22Rv1 (cell line): ENCODE data around the gene HERPUD1.

Experiments used
- H3K27ac ChIP-seq: fragments of 450-650 bp; 2 replicates; pipeline ENCODE4 v1.5.1; 2017
- ZFX ChIP-seq: fragments of 450-650 bp; IDR thresholded peaks from 2 replicates; pipeline ENCODE4 v1.6.1; 2017; ENCODE audit warnings: antibody characterized with exemption, borderline replicate concordance
- TF ChIP-seq, protein P1 (sequence below): fragments of 450-650 bp; IDR thresholded peaks from 2 replicates; pipeline ENCODE4 v1.5.1; 2017; ENCODE audit warnings: mild to moderate bottlenecking

HERPUD1 gene

GRCh38 chr16:56918467-56919012 is 13.4 kb upstream of the HERPUD1 start:
- H3K27ac ChIP-seq: no peak overlapping the region
- TF ChIP-seq, protein P1, sequence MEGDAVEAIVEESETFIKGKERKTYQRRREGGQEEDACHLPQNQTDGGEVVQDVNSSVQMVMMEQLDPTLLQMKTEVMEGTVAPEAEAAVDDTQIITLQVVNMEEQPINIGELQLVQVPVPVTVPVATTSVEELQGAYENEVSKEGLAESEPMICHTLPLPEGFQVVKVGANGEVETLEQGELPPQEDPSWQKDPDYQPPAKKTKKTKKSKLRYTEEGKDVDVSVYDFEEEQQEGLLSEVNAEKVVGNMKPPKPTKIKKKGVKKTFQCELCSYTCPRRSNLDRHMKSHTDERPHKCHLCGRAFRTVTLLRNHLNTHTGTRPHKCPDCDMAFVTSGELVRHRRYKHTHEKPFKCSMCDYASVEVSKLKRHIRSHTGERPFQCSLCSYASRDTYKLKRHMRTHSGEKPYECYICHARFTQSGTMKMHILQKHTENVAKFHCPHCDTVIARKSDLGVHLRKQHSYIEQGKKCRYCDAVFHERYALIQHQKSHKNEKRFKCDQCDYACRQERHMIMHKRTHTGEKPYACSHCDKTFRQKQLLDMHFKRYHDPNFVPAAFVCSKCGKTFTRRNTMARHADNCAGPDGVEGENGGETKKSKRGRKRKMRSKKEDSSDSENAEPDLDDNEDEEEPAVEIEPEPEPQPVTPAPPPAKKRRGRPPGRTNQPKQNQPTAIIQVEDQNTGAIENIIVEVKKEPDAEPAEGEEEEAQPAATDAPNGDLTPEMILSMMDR: no peak
- no peak for TF ChIP-seq ZFX

- H3K27ac ChIP-seq: no peak overlapping the region
These were observed 12.7 kb upstream of the HERPUD1 start for GRCh38 chr16:56919099-56919800.

GRCh38 chr16:56921571-56921970 is 10.4 kb upstream of the HERPUD1 start:
- H3K27ac ChIP-seq: no peak overlapping the region
- no peak for TF ChIP-seq ZFX
- TF ChIP-seq, protein P1: no peak

More at GRCh38 chr16:56919099-56919800, 12.7 kb upstream of the HERPUD1 start:
- TF ChIP-seq, protein P1: no peak
- TF ChIP-seq ZFX: no peak

GRCh38 chr16:56923481-56924091 is 8.4 kb upstream of the HERPUD1 start:
- no peak overlapping the region for H3K27ac ChIP-seq
- TF ChIP-seq, protein P1: no peak
- TF ChIP-seq ZFX: no peak

DNA sequence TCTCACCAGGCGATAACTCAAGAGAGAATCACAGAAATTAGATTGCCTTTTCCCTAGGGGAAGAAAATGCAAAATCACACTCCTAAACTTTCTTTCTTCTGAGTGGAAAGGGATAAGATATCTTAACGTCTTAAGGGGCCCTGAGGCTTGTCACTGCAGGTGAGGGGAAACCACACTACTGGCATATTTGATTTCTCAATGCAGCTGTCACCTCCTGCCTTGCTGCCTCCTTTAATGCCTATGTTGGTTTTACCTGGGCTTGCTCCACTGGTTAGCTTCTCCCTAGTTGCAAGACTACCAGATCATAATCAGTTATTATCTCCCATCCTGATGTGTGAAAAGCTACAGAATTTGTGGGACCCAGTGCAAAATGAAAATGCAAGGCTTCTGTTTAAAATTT is 4.5 kb upstream of the HERPUD1 start:
- TF ChIP-seq, protein P1: no peak
- TF ChIP-seq ZFX: no peak

DNA sequence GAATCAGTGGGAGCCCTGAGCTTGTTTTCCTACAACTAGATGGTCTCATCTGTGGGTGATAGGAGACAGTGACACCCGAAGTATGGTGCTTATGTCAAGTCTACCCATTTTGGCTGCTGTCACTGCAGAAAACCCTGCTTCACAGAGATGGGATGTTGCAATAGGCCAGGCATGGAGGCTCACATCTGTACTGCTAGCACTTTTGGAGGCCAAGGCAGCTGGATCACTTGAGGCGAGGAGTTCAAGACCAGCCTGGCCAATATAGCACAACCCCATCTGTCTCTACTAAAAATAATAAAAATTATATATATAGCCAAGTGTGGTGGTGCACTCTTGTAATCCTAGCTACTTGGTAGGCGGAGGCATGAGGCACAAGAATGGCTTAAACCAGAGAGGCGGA is 2.3 kb upstream of the HERPUD1 start:
- no peak for TF ChIP-seq ZFX
- TF ChIP-seq, protein P1: no peak

More for the DNA sequence above, 4.5 kb upstream of the HERPUD1 start:
- no peak overlapping the region for H3K27ac ChIP-seq

More for the DNA sequence above, 2.3 kb upstream of the HERPUD1 start:
- H3K27ac ChIP-seq: no peak overlapping the region
